Testis (tissue), 3 donors: Measurements from ENCODE around the gene LRRC49. TPM values are rescaled to one million over a fixed set of nuclear protein-coding genes. Genes with fewer than 3 reads are reported as not detected.

Experiments
- DNase-seq: peaks from one replicate; pipeline ENCODE4 v3.0.0-alpha.2; 2019
- H3K27ac ChIP-seq, 2 donors: fragments of 200-600 bp; sonication (generic); one replicate each; pipeline ENCODE4 v1.5.1; 2019
- H3K27me3 ChIP-seq: fragments of 200-600 bp; sonication (generic); one replicate; pipeline ENCODE4 v1.5.1; 2019
- H3K36me3 ChIP-seq: fragments of 200-600 bp; sonication (generic); one replicate; pipeline ENCODE4 v1.5.1; 2017; ENCODE audit warnings: low read depth; ENCODE audit errors: missing control alignments
- H3K4me1 ChIP-seq: fragments of 200-600 bp; sonication (generic); one replicate; pipeline ENCODE4 v1.5.1; 2019
- H3K4me3 ChIP-seq, 2 donors: fragments of 200-600 bp; sonication (generic); one replicate each; pipeline ENCODE4 v1.5.1; 2017 to 2019
- H3K9me3 ChIP-seq: fragments of 200-600 bp; sonication (generic); one replicate; pipeline ENCODE4 v1.5.1; 2017
- POLR2A ChIP-seq: fragments of 450-650 bp; IDR thresholded peaks from one replicate; pipeline ENCODE4 v1.6.1; 2017; ENCODE audit warnings: antibody characterized with exemption, mild to moderate bottlenecking, moderate library complexity
- WGBS, 2 donors: methylation state at CpG; one replicate each; pipeline ENCODE4 v1.1.5; 2018; 5-methylcytosine and 5-hydroxymethylcytosine counted together
- intact Hi-C: fragments of 100-400 bp; cut with DNase I; formaldehyde crosslinking; loops from one replicate; pipeline ENCODE4 v1.15.1; 2023; ENCODE audit warnings: low total_unique reads
- polyA plus RNA-seq: library from polyadenylated mRNA; stranded (reverse); fragments of 350-450 nt; fragmentation: Illumina TruSeq; extraction: RNeasy Lipid Tissue Mini Kit (QIAGEN cat#74804); gene quantifications from one replicate; pipeline ENCODE4 v1.2.3, GENCODE V29; 2014; ENCODE audit warnings: low read depth, low replicate concordance; ENCODE audit not compliant: insufficient read depth
- total RNA-seq, 2 donors: library from RNA; depleted of rRNA; stranded (reverse); fragments of >200 nt; gene quantifications; one replicate each; pipeline ENCODE4 v1.2.3, GENCODE V29; 2016
- TF ChIP-seq, protein P1 (sequence below), 3 experiments: fragments of 450-650 bp in 2 of 3; fragments of 200-600 bp in 1 of 3; sonication (generic) in 1 of 3; IDR thresholded peaks; one replicate each; pipeline ENCODE4 v1.5.1; 2016 to 2019; ENCODE audit warnings: antibody characterized with exemption in 3 of 3, mild to moderate bottlenecking in 2 of 3, moderate library complexity in 1 of 3

LRRC49 gene
- total and polyA plus RNA-seq, 3 donors from 2014 or later: 19.9 to 35.4 (median 22.4) TPM

DNA sequence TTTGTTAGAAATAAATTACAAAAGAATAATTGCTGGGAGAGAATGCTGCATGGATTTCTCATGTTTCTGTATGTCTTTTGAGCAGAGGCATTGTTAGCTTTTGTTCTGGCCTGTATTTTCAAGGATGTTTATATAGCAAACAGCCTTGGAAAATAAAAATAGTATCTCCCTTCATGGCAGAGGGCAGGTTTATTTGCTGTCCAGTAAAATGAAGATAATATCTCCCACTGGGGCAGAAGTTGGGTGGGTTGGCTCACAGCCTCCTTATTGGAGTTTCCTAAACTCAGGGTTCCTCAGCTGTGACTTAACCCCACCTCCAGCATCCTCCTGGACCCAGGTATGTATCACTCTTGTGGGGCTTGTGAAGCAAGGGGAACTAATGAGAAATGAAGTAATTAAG is 178.9 kb downstream of the LRRC49 start:
- intact Hi-C loops: no loop called here
- Histone ChIP-seq H3K9me3 (no peaks in the 10 kb centered on the region), H3K27me3 (no peaks in the 10 kb centered on the region), H3K4me1 (no peaks in the 10 kb centered on the region), H3K27ac (no peak overlapping the region), H3K4me3 (no peak overlapping the region), H3K36me3 (no peaks in the 10 kb centered on the region)
- DNase-seq: no peak
- no peak for TF ChIP-seq POLR2A
- TF ChIP-seq, protein P1, sequence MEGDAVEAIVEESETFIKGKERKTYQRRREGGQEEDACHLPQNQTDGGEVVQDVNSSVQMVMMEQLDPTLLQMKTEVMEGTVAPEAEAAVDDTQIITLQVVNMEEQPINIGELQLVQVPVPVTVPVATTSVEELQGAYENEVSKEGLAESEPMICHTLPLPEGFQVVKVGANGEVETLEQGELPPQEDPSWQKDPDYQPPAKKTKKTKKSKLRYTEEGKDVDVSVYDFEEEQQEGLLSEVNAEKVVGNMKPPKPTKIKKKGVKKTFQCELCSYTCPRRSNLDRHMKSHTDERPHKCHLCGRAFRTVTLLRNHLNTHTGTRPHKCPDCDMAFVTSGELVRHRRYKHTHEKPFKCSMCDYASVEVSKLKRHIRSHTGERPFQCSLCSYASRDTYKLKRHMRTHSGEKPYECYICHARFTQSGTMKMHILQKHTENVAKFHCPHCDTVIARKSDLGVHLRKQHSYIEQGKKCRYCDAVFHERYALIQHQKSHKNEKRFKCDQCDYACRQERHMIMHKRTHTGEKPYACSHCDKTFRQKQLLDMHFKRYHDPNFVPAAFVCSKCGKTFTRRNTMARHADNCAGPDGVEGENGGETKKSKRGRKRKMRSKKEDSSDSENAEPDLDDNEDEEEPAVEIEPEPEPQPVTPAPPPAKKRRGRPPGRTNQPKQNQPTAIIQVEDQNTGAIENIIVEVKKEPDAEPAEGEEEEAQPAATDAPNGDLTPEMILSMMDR (IDR thresholded peaks at IDR 0.05): no peak

DNA sequence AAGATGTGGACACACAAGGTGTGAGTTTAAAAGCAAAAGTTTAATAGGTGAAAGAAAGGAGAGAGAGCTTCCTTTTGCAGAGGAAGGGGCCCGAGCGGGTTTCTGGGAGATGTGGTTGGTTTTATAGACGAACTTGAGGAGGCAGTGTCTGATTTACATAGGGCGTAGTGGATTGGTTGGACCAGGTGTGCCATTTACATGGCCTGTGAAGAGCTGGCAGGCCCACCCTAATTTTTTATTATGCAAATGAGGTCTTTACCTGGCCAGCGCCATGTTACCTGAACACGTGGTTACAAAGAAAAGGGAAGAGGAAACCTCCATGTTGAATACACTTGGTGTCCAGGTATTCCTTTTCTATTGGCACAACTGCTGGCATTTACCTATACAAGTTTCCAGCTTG is 179.8 kb downstream of the LRRC49 start:
- no peak overlapping the region for H3K27ac ChIP-seq
- no peaks in the 10 kb centered on the region for H3K9me3 ChIP-seq
- no peak for DNase-seq
- WGBS, 2 donors: 76 to 82% methylated on average over 6 of the region's 6 CpGs
- no peak for TF ChIP-seq POLR2A
- TF ChIP-seq, protein P1 (IDR thresholded peaks at IDR 0.05): no peak
- H3K27me3 ChIP-seq: no peaks in the 10 kb centered on the region
- H3K36me3 ChIP-seq: no peaks in the 10 kb centered on the region
- H3K4me1 ChIP-seq: no peaks in the 10 kb centered on the region
- H3K4me3 ChIP-seq: no peak overlapping the region
- intact Hi-C loops: no loop called here

DNA sequence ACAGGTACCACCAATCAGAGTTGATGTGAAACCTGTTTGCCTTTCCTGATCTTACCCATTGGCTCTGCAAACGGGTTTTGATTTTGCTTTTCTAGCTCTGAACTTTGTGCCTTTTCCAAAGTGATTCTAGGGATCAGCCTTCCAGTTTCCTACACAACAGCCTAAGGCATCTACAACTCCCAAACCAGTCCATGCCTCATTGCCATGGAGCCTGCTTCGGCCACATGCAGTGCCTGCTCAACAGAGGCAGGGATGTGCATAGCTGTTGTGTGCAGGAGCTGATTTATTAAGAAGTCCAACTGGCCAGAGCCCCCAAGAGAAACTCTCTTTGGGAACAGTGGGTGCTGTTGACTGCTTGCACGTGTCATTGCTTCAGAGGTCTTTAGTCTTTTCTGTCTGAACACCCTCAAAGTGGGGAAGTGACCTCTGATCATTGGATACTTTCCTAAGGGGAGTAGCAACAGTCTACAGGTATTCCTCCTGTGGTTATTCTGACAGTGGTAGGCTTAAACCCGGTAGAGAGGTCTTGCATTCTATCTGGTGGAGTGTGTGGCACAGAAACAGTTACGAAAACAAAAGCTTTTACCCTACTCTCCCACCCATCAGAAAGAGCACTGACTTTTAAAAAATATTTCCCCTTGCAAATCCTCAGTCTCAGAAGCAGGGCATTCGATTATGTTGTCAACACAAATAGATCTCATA is 186.0 kb downstream of the LRRC49 start:
- Histone ChIP-seq H3K4me1 (peaks cover 8% of the 10 kb centered on the region), H3K9me3 (no peaks in the 10 kb centered on the region), H3K27me3 (no peaks in the 10 kb centered on the region), H3K36me3 (no peaks in the 10 kb centered on the region), H3K4me3 (no peak overlapping the region), H3K27ac (no peak overlapping the region)
- WGBS, 2 donors: 72 to 74% methylated on average over 6 of the region's 6 CpGs
- intact Hi-C loops: no loop called here
- DNase-seq: no peak
- no peak for TF ChIP-seq POLR2A
- TF ChIP-seq, protein P1 (IDR thresholded peaks at IDR 0.05): no peak

DNA sequence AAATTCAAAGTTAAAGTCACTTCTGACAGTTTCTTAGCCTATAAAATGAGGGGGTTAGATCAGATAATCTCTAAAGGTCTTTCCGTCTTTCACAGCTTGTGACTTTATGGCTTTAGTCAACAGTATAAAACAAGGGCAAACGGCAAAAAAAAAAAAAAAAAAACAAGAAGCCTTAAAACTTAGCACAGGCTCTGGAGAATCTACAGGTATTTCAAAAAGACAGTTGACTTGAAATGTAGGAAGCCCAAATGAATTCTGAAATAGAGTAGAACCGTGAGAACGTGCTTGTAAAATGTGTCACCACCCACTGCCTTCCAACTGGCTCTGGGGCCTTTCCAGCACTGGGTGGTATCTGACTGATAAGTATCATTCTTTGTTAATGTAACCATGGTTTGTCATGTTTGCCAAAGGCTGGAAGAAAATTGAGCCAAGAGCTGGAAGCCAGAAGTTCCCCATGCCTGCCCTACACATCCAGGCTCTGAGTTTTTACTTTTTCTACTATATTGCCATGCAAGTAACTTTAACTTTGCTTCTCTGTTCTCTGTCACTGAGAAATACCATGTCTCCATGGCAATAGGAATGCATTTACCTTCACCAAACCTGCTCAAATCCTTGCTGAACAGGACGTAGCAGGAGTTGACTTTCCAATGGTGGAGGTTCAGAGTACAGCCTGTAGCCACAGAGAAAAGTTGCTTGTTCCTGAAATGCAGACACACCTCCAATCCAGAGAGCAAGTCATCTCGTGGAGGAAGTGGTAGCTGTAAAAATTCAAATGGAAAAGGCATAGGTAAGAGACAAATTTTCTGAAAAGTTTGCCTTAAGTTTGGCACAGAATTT is 186.8 kb downstream of the LRRC49 start:
- no peaks in the 10 kb centered on the region for H3K36me3 ChIP-seq
- DNase-seq: no peak
- TF ChIP-seq, protein P1 (IDR thresholded peaks at IDR 0.05): no peak
- no peak for TF ChIP-seq POLR2A
- no peak overlapping the region for H3K27ac ChIP-seq
- intact Hi-C loops: no loop called here
- 52 to 60% methylated on average over 6 of the region's 6 CpGs for WGBS, 2 donors
- H3K9me3 ChIP-seq: no peaks in the 10 kb centered on the region
- no peak overlapping the region for H3K4me3 ChIP-seq
- peaks cover 8% of the 10 kb centered on the region for H3K4me1 ChIP-seq
- no peaks in the 10 kb centered on the region for H3K27me3 ChIP-seq
